GM18858 (cell line): ENCODE results near the gene AARS1.
"Not testable (repeated sequence)": the region's sequence is repeated elsewhere in the genome, so short reads cannot be mapped to it uniquely, and the experiment has no call there.

Source experiments
- ATAC-seq: cut with Tn5 transposase; IDR thresholded peaks from one replicate; pipeline ENCODE4 v1.9.1; 2021; ENCODE audit not compliant: unreplicated experiment

AARS1 gene

DNA sequence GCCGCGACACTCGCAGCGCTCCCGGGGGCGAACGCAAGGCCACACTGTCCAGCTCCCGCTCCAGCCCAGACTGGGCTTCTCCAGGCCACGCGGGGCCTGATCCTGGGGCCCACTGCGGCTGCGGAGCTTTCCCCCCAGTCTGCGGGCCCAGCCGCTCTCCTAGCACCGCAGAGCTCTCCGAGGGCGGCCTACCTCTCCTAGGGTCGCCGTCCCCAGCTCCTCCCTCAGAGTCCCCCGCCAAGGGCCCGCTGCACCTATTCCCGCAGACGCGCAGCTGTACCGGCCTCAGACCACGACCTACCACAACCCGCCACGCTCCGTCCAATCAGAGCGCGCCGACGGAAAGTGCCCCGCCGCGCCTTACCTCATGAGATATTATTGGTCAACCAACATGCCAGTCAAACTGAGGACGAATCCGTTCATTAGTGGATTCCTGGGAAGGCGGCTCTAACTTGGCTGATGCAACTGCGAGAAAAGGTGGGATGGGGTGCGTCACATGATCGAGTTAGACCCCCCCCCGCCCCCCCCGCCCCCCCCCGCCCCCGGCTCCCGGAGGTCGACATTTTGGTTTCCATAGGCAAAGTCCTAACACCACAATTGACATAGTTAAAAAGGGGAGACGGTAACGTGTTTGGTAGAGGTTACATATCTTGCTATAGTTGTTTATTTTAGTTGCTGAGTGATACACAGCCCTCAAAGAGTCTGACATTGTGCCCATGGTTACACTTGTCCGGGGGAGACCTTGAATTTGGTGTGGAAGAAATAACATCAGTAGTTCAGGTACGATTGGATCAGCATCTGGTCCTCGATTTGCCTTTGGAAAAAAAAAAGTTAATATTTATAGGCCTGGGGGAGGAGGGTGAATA lies at the start of gene AARS1:
Gene AARS1, minus strand, starts transcription at position 278 of the 866 bp plus-strand sequence. CDS start 6,743 bp downstream, outside the sequence.
- ATAC-seq: peak; percentile 94

DNA sequence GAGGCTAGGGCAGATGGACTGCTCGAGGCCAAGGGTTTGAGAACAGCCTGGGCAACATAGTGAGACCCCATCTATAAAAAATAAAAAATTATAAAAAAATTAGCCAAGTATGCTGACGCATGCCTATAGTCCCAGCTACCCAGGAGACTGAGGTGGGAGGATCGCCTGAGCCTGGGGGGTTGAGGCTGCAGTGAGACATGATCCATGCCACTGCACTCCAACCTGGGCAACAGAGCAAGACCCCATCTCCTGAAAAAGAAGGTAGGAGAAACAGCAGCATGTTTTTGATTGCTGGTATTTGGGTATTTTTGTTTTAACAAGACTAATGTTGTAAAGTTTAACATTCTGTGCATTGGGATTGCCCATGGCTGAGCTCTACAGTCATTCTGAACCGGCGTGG lies 48.5 kb upstream of the AARS1 start:
- ATAC-seq: no peak

DNA sequence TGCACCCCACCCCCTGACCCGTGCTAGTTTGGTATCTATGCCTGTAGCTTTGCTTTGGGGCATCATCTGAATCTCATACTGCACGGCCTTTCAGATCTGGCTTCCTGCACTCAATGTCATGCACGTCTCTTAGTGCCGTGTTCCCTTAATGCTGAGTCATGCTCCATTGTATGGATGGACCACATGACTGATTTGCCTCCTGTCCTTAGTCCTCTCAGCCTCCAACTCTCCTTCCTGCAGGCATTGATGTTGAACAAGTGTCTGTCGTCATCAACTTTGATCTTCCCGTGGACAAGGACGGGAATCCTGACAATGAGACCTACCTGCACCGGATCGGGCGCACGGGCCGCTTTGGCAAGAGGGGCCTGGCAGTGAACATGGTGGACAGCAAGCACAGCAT lies 43.4 kb upstream of the AARS1 start:
- ATAC-seq: not testable (repeated sequence)

DNA sequence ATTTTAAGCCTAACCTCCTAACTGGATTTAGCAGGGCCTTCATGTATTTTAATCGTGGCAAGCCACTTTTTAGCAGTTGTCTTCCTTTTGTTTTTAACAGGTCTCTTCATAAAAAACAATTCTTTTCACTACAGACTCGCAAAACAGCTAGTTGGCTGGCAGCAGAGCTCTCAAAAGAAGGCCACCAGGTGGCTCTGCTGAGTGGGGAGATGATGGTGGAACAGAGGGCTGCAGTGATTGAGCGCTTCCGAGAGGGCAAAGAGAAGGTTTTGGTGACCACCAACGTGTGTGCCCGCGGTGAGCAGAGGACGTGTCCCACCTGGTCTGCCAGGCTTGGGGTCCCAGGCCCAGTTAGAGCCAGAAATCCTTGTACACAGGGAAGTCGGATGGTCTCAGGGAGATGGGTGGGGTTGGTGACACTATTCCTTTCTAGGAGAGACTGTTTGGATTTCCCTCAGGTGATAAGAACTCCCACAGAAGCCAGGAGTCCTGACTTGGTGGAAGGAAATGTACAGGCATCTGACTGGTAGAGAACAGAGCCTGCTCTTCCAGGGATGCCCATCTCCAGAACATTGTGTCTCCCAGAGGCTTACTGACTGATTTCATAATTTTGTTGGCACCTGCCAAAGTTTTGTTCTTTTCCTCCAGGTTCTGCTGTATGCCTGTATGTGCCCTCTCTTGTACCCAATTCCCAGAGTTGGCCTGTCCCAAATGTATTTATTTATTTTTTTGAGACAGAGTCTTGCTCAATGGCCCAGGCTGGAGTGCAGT lies 42.5 kb upstream of the AARS1 start:
- ATAC-seq: no peak

DNA sequence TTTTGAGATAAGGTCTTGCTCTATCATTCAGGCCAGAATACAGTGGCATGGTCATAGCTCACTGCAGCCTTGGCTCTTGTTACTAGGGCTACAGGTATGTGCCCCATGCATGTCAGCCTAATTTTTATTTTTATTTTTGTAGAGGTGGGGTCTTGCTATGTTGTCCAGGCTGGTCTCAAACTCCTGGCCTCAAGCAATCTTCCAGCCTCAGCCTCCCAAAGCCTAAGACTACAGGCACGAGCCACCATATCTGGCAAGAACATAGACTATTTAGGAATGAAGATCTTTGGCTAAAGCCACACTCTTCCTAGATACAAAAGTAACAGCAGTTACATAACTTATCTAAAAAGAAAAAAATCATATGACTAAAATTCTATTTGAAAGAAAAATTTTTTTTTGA lies 41.8 kb upstream of the AARS1 start:
- no peak for ATAC-seq

DNA sequence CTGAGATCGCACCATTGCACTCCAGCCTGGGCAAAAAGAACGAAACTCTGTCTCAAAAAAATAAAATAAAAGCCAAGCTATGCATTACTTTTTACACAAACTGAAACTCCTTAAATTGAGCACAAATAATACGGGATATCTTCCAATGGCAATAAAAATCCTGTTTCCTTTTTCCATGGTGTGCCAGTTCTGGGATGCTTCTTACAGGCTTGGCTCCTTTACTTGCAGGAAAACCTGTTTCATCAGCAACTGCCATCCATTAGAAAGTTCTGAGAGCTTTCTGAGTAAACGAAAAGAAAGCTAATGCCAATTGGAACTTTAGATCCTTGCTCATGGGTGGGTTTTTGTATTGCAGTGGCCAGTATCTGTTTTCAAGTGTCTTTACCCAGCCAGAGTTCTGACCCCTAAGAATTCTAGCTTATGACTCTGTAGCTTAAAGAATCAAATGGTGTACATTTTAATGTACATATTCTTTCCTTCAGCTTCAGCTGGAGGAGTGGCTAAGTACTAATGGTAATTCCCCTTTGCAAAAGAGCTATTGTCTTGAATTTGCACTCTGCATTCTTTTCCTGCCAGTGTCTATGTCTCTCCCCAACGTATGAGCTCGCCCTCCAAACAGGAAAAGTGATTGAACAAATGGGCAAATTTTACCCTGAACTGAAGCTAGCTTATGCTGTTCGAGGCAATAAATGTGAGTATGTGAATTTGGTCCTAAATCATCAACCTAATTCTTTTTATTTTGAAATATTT lies 35.9 kb upstream of the AARS1 start:
- no peak for ATAC-seq

DNA sequence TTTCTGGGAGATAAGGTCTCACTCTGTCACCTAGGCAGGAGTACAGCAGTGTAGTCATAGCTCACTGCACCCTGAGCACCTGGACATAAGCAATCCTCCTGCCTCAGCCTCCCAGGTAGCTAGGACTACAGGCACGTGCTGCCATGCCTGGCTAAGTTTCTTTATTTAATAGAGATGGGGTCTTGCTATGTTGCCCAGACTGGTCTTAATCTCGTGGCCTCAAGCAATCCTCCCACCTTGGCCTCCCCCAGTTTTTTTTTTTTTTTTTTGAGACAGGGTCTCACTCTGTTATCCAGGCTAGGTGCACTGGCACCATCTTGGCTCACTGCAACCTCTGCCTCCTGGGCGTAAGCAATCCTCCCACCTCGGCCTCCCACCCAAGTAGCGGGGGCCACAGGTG lies 30.8 kb upstream of the AARS1 start:
- no peak for ATAC-seq

DNA sequence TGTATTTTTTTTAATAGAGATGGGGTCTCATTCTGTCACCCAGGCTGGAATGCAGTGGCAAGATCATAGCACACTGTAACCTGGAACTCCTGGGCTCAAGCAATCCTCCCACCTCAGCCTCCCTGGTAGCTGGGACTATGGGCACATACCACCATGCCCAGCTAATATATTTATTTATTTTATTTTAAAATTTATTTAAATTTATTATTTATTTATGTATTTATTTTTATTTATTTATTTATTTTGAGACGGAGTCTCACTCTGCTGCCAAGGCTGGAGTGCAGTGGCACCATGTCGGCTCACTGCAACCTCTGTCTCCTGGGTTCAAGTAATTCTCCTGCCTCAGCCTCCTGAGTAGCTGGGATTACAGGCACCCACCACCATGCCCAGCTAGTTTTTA lies 18.4 kb upstream of the AARS1 start:
- not testable (repeated sequence) for ATAC-seq

DNA sequence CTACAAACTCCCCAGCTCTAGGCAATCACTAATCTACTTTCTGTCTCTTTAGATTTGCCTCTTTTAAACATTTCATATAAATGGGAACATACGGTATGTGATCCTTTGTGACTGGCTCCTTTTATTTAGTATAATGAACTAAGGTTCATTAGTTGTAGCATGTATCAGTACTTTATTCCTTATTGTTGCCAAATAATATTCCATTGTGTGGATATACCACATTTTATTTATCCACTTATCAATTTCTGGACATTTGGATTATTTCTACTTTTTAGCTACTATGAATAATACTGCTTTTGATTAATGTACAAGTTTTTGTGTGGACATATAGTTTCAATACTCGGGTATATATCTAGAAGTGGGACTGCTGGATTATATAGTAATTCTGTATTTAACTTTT lies 17.6 kb upstream of the AARS1 start:
- ATAC-seq: no peak

DNA sequence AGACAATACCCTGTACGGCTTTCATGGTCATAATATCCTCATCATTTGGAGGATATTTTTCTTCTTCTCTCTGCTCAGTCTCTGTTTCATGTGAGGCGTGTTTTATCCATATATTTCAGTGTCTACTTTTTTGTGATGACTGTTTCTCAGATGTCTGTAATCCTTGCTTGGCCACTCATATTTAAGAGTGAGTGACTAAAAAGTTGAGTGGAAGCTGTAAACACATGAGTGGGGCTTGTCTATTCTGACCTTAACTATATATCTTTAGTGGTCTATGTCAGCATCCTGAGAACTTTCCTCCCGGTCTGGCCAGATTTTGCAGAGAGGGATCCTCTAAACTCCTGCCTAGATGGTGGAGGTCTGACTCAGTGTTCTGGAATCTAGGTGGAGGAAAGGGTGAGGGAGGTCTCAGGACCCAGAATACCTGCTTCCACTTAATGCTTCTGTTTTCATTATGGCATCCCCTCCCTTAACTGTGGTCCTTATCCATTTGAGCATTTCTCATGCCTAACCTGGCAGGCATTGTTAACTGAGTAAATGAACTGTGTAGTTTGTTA lies 15.7 kb upstream of the AARS1 start:
- no peak for ATAC-seq

DNA sequence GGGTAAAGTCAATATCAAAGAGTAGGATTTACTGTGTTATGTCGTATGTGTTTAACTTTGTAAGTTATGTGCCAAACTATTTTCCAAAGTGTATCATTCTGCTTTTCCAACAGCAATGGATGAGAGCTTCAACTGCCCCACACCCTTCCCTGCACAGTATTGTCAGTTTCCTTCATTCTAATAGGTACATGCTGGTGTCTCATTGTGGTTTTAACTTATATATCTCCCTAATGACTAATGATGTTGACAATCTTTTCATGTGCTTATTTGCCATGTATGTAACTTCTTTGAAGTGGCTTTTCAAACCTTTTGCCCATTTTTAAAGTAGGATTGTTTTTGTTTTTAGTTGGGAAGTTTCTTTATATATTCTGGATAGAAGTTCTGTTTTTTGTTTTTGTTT lies 13.4 kb upstream of the AARS1 start:
- no peak for ATAC-seq

DNA sequence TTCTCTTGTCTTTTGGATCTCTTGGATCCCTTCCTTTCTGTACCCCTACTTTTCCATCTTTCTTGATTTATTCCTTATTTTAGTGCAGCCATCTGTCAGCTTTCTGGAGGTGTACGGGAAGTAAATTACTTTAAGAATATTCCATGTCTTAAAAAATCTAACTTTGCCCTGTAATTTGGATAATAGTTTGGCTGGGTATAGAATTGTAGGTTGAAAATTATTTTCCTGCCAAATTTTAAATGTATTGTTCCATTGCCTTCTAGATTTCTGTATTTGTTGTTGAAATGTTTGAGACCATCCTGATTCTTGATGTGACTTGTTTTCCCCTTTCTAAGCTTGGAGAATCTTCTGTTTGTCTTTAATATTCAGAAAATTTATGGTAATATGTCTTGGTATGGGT lies 11.8 kb upstream of the AARS1 start:
- no peak for ATAC-seq

DNA sequence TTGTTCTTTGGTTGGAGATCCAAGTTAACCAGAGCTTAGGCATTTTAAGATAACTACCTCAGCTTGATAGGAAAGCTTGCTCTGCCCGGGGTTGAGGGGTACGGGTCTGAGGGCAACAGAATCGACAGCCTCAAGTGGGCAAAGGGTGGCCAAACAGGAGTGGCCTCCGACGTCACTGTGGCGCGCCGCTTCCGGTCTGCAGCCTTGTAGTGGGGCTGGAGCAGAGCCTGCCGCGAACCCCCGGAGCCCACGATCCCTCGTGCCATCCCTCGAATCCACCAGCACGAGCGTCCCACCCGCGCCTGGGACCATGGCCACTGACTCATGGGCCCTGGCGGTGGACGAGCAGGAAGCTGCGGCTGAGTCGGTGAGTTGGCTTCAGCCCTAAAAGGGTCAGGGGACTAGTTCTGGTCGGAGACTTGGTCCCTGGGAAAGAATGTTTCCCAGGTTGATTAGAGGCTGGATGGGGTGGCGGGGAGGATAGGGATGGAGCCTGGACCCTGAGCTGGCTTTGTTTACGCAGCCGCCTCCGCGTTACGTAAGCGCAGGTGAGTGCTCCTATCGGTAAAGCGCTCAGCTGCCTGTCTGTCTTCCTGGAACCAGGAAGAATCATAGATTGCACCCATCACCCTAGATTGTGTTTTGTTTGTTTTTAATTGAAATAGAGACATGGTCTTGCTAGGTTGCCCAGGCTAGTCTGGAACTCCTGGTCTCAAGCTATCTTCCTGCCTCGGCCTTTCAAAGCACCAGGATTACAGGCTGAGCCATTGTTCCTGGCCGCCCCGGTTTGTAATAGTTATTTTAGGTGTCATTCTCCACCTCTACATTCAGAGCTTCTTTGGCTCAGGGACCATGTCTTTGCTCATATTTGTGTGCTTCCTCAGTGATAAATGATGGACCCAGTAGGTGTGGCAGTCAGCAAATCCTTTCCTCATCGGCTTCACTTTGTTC lies 10.0 kb upstream of the AARS1 start, which contains the start of gene DDX19B:
Gene DDX19B, plus strand, starts transcription at position 199 of the 951 bp plus-strand sequence. Its CDS starts 112 bp downstream, at position 311.
- ATAC-seq: no peak

DNA sequence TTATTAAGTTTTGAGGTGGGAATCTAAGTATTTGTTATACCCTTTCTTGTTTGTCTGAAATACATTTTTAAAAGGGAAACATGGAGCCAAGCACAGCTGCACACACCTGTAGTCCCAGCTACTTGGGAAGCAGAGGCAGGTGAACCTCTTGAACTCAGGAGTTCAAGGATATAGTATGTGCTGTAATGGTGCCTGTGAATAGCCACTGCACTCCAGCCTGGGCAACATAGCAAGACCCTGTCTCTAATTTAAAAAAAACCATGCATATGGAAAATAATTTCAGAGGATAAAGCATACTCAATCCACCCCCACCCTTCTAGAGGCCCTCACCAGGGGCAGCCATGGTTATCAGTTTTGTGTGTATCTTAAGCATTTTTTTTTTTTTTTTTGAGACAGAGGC lies 6.3 kb upstream of the AARS1 start:
- no peak for ATAC-seq

DNA sequence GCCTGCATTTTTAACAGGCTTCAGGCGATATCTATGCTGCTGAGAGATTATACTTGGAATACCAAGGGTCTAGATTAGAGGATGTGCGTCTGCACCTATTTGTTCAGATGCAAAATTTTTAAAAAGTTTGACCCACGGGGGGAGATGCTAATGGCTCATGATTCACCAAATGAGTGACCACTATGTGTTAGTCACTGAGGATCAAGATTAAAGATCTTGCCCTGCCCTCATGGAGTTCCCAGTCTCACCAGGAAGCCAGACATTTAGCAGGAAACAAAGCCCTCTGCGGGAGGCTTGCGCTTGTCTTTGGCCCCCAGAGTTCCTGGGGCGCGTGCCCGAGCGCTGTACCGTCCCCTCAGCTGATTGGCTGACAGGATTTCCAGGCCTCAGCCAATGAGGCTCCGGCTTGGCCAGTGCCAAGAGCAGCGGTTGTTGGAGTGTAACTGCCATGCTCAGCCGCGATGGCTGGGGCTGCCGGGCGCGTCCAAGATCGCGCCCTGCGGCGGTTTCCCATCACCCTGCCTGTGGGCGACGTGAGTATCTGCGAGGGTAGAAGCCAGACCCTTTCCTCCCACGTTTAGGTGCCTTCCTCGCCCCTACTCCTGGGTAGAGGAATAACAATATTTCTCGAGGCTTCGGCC lies 5.2 kb upstream of the AARS1 start:
- no peak for ATAC-seq

DNA sequence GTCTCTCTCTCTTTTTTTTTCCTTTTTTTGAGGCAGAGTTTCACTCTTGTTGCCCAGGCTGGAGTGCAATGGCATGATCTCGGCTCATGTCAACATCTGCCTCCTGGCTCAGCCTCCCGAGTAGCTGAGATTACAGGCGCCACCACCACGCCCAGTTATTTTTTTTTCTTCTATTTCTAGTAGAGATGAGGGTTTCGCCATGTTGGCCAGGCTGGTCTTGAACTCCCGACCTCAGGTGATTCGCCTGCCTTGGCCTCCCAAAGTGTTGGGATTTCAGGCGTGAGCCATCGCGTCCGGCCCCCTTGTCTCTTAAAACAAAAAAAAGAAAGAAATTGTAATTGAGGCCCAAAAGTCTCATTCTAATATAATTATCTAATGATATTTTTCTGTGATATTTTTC lies 2.8 kb upstream of the AARS1 start:
- ATAC-seq: not testable (repeated sequence)

DNA sequence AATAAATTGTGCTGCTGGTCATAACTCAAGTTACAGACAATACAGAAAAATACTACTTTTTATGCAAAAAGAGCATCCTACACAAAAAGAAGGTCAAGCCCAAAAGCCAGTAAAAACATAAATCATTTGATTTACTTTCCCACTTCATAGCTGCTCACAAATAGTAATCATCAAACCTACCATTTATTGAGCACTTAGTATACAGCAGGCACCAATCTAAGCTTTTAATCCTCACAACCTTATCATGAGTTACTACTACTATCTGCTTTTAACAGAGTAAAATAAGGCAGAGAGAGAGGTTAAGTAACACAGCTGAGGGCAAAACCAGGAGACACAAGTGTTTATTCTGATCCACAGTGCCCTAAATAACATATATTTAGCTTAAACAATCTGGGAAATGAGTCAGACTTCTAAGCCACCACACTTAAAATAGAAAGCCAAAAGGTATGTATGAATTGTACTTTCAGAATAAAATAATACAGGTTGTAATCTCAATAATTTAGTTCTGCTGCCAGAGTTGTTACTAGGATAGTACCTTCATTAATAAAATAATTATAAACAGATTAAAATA lies 1.7 kb upstream of the AARS1 start:
- ATAC-seq: no peak

DNA sequence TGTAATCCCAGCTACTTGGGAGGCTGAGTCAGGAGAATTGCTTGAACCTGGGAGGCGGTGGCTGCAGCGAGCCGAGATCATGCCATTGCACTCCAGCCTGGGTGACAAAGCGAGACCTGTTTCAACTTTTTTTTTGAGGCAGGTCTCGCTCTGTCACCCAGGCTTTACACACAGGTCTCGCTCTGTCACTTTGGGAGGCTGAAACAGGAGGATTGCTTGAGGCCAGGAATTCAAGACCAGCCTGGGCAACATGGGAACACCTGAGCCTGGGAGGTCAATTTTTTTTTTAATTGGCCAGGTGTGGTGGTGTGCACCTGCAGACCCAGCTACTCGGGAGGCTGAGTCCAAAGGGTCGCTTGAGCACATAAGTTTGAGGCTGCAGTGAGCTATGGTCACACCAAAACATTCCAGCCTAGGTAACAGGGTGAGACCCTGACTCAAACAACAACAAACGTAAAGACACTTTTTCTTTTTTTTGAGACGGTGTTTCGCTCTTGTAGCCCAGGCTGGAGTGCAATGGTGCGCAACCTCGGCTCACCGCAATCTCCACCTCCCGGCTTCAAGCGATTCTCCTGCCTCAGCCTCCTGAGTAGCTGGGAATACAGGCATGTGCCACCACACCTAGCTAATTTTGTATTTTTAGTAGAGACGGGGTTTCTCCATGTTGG lies 1.9 kb downstream of the AARS1 start:
- not testable (repeated sequence) for ATAC-seq

DNA sequence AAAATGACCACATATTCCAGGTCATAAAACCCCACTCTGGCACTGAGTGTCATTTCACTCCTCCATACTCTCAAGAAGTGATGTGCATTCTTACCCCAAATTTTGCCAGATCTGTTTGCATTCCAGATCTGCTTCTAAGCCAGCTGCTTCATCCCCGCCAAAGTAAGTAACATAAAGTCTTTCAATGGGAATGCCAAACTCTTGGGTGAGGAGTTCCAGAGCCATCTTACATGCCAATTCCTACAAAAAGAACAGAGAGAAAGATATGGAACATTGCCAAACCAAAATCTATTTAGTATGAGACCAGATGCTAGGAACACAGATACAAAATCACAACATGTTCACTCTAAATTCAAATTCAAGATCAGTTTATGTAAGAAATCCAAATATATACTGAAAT lies 12.9 kb downstream of the AARS1 start:
- ATAC-seq: no peak
